ENCODE results near the gene VPS72.

VPS72 gene

GRCh38 chr1:151184211-151184610, 5.8 kb downstream of the VPS72 start:
- DNase-seq, result no peak

GRCh38 chr1:151176514-151177045, 13.4 kb downstream of the VPS72 start:
- no peak for DNase-seq

- no peak for DNase-seq
These were observed 14.1 kb downstream of the VPS72 start, which contains the start of gene TMOD4 for GRCh38 chr1:151175863-151176262. TMOD4 (minus strand) TSS chr1:151175981; CDS start chr1:151174875, 1,106 bp downstream.

- DNase-seq, result no peak
These were observed 14.8 kb downstream of the VPS72 start for GRCh38 chr1:151175041-151175741.

- no peak for DNase-seq
These were observed 18.8 kb downstream of the VPS72 start for GRCh38 chr1:151171190-151171589.

- no peak for DNase-seq
These were observed 22.9 kb downstream of the VPS72 start for GRCh38 chr1:151167116-151167515.

- DNase-seq, result no peak
These were observed 23.5 kb downstream of the VPS72 start for GRCh38 chr1:151166505-151166956.

- peak; percentile 97 for DNase-seq
These were observed 24.1 kb downstream of the VPS72 start, which contains the start of the genes LYSMD1 and SCNM1 for GRCh38 chr1:151165738-151166504. LYSMD1 (minus strand) TSS chr1:151165902; CDS start chr1:151165258, 644 bp downstream. SCNM1 (plus strand) TSS chr1:151166144; CDS start chr1:151166153, 9 bp downstream.

GRCh38 chr1:151165281-151165737, 24.7 kb downstream of the VPS72 start:
- DNase-seq, result no peak

GRCh38 chr1:151164732-151165280, 25.2 kb downstream of the VPS72 start:
- DNase-seq, result no peak

- no peak for DNase-seq
These were observed 30.6 kb downstream of the VPS72 start for GRCh38 chr1:151159373-151159772.

- peak; percentile 31 for DNase-seq
These were observed 31.2 kb downstream of the VPS72 start for GRCh38 chr1:151158751-151159251.

- peak; percentile 73 for DNase-seq
These were observed 31.7 kb downstream of the VPS72 start for GRCh38 chr1:151158326-151158725.

GRCh38 chr1:151157067-151157531, 32.9 kb downstream of the VPS72 start:
- peak; percentile 79 for DNase-seq

- peak; percentile 93 for DNase-seq
These were observed 33.5 kb downstream of the VPS72 start, which contains the start of gene TNFAIP8L2 for GRCh38 chr1:151156515-151156819. TNFAIP8L2 (plus strand) TSS chr1:151156649; CDS start chr1:151158698, 2,049 bp downstream.

GRCh38 chr1:151147665-151148064, 42.3 kb downstream of the VPS72 start:
- no peak for DNase-seq

- DNase-seq, result no peak
These were observed 42.9 kb downstream of the VPS72 start for GRCh38 chr1:151147132-151147503.

GRCh38 chr1:151146412-151147131, 43.4 kb downstream of the VPS72 start, which contains the start of gene SEMA6C:
SEMA6C (minus strand) TSS chr1:151146631; CDS start chr1:151142621, 4,010 bp downstream.
- DNase-seq, result peak; percentile 94

- DNase-seq, result no peak
These were observed 44.0 kb downstream of the VPS72 start for GRCh38 chr1:151146072-151146411.

GRCh38 chr1:151145304-151146071, 44.5 kb downstream of the VPS72 start:
- DNase-seq, result peak; percentile 45
